Measurements from ENCODE around the gene VEPH1. TPM values are rescaled to one million over a fixed set of nuclear protein-coding genes. Genes with fewer than 3 reads are reported as not detected.

Gene VEPH1
- total RNA-seq, 1 donor from 2014 or later = 10.8 TPM

DNA sequence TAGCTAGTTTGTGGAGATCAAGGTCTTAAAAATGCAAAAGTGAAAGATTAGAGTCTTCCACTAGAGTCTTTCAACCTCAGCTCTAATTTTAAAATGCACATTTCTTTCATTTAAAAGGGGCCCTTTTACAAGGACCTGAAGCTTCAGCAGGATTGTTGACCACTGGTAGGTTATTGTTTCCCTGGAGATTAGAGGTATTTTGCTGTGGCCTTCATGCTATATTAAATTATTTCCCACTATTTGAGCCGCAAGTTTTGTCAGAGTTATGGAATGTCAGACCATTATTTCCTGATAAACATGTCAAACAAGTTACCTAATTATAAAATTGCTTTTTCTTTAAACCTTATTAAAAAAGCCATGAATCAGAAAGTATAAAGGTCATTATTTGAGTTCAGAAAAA is 240.2 kb downstream of the VEPH1 start:
- DNase-seq (ENCODE audit: low spot score) = no peak

DNA sequence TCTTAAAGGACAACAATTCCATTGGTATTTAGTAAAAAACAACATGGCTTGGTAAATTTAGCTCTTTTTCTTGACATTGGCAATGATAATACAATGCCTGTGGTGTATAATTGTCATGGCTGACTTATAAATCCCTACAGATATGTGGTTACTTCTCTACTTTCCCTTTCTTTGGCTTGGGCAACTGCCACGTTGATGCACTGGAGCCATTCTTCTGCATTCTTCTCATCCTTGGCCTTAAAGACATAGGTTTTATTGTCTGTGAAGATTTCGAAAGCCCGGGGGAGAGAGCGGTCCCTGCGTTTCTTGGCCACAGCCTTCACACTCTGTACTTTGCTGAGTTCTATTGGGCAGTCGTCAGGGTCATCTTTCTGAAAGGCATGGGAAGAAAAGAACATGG is 242.2 kb downstream of the VEPH1 start:
- DNase-seq (ENCODE audit: low spot score) = no peak

GRCh38 chr3:157259825-157260224 is 243.4 kb downstream of the VEPH1 start:
- no peak for DNase-seq (ENCODE audit: low spot score)

DNA sequence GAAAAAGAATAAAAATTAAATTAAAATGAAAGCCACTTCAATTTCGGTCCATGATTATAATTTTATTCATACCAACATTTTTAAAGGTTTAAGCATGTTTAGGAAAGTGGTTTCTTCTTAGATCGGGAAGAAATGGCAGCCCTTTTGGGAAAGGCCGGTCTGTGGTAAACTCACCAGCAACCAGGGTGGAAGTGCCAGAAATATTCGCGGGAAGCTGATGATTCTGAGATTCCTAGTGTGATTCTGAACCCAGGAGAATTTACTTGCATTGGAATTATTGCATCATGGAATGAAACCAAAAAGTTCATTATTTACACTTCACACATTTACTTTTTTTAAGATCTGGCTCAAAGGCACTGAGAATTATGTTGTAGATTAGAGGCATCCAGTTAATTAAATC is 246.1 kb downstream of the VEPH1 start:
- DNase-seq (ENCODE audit: low spot score) = no peak

DNA sequence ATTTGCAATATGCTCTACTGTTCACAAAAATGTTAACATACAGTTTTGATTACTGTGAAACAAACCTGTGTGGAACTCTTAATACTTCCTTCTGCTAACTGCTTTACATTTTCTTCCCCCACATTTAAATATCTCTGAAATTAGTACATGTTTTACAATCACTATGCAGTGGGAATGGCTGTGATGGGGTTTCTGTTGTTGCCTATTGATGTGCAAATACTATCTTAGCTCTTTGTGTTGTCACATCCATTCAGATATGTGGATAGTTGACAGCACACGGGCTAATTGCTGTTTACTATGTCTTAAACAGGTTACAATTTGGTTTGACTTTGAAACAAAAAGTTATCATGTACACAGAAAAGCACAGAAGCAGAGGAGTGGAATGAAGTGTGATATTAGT is 247.4 kb downstream of the VEPH1 start:
- no peak for DNase-seq (ENCODE audit: low spot score)

DNA sequence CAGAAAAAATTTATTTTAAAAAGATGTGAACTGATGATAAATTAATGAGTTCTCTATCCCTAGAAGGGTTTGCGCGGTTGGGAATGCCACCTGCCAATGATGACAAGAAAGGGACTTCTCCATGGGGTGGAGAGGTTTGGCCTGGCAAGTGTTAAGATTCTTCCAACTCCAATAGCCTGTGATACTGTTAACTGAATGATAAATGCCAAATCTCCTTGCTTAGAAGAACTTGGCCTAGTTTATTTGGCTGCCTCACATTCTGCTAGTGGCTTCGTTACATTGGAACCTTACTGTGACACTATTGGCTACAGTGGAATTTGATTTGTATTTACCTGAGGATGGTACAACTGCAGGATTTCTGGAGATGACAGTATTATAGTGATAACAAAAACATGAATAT is 251.5 kb downstream of the VEPH1 start:
- DNase-seq (ENCODE audit: low spot score) = no peak

DNA sequence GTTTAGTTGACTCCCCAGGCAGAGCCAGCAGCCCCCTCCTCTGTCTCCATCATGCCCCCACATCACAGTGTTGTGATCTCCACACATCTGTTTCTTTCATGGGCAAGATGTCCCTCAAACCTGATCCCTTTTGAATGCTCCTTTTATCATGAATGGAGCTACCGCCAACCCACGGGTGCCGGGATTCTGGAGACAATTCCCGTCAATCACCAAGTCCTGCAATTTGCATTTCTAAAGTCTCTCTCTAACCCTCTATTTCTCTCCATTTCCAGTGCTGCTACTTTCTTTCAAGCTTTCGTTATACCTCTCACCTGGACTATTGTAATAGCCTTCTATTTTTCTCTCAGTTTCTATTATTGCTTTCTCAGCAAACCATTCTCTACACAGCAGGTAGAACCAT is 253.6 kb downstream of the VEPH1 start:
- DNase-seq (ENCODE audit: low spot score) = no peak

DNA sequence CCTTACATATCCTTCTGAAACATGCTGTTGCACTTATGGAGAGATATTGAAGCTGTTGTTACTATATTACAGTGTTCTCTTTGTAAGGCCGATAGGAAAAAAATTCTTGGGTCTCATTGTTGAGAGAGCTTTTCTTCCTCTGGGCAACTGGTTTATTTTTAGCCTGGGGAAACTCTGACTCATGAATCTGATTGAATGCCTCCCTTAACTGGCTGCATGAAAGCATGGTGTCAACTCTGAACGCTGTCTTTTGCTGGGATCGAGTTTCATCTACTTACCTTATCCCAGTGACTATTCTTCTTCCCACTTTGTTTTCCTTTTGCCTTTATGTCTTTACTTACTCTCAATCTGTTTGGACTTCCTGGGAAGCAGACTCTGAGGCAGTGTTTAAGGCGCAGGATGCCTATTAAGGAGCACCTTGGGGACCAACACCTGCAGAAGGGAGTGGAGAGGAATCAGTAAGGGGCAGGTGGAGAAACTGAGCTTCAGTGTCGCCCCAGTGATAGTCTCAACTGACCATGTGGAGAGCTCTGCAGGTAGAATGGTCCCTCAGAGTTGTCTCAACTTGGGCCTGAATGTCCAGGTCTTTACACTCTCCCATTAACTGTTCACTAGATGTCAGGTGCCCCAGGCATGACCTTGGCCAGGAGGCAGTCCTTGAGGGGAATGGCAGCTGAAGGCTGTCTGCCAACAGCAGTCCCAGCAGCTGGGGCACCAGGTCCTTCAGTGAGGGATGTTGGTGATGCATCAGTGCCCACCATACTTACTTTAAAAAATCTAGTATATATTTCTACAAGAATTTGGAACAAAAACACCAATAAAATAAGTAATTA is 254.4 kb downstream of the VEPH1 start:
- no peak for DNase-seq (ENCODE audit: low spot score)

- DNase-seq (ENCODE audit: low spot score) = no peak
Observed at GRCh38 chr3:157247391-157247790, 255.8 kb downstream of the VEPH1 start.

- DNase-seq (ENCODE audit: low spot score) = no peak
Observed at GRCh38 chr3:157242836-157243235, 260.4 kb downstream of the VEPH1 start.

GRCh38 chr3:157241599-157241998 is 261.6 kb downstream of the VEPH1 start:
- no peak for DNase-seq (ENCODE audit: low spot score)

- DNase-seq (ENCODE audit: low spot score) = no peak
Observed at GRCh38 chr3:157240408-157240807, 262.8 kb downstream of the VEPH1 start.

- DNase-seq (ENCODE audit: low spot score) = no peak
Observed at GRCh38 chr3:157239082-157239704, 264.0 kb downstream of the VEPH1 start.

DNA sequence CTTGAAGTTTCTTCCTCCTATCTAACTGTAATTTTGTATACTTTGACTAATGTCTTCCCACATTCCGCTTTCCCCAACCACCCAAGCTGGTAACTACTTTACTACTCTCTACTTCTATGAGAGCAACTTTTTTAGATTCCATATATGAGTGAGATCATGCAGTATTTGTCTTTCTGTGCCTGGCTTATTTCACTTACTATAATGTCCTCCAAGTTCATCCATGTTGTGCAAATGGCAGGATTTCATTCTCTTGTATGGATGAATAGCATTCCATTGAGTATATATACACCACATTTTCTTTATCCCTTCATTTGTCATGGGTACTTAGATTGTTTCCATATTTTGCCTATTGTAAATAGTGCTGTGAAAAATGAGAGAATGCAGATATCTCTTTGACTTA is 264.8 kb downstream of the VEPH1 start:
- no peak for DNase-seq (ENCODE audit: low spot score)

- DNase-seq (ENCODE audit: low spot score) = no peak
Observed at GRCh38 chr3:157237886-157238285, 265.3 kb downstream of the VEPH1 start.

- DNase-seq (ENCODE audit: low spot score) = no peak
Observed at GRCh38 chr3:157235291-157235690, 267.9 kb downstream of the VEPH1 start.

GRCh38 chr3:157233923-157234322 is 269.3 kb downstream of the VEPH1 start:
- DNase-seq (ENCODE audit: low spot score) = no peak

DNA sequence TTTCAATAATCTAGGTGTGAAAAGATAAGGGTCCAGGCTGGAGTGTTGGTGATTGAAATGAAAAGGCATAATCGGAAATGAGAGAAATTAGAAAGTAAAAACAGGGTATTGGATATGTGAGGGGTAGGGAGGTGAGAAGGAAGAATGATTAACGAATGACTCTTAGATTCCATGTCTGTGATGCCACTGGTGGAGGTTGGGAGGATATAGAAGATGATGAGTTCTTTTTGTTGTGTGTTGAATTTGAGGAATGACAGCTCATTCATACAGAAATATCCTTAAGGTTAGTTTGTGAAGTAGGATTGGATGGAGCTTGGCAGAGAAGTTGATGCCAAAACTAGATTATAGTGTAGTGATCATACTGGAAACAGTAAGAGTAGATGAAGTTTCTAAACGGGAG is 271.1 kb downstream of the VEPH1 start:
- DNase-seq (ENCODE audit: low spot score) = no peak

DNA sequence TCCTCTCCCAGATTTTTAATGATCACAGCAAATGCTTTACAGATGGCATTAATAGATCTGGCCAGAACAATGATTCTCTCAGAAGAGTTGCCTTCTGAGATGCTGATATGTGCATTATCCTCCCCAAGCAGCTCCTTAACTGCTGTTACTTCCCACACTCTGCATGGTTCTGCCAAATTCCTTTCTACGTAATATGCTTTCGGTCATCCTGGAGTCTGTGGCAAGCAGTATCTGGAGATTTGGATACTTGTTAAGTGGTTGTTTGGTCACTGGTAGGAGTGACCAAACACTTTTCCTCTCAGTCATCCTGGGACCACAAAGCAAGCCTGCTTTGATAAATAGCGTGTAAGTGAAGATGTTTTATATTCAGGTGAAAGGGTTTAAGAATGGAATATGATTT is 272.1 kb downstream of the VEPH1 start:
- DNase-seq (ENCODE audit: low spot score) = no peak

DNA sequence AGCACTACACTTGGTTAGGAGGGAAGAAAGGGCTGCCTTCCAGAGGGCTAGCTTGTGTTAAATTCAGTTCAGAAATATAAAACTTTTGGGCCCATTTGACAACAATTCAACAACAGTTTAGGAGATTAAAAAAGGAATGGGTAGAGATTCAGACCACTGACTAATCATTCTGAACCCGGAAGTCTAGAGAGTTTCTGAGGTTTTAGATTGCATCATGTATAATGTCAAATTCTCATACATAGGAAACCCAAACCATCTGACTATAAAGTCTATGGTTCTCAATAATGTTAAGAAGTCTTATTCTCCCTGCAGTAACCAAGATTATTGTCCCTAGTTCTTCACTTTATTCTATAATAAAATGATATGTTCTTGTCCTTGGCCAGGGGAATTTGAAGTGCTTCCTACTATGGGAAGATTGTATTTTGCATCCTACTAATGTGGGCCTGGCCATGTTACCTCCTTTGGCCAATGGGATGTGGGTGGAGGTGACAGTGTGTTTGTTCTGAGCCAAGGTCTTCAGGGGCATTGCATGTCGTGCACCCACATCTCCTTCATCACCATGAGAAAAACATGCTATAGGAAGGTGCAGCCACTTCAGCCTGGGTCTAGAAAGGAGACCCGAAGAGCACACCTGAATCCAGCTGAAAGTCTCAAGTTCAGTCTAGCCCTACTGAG is 276.9 kb downstream of the VEPH1 start:
- no peak for DNase-seq (ENCODE audit: low spot score)

- no peak for DNase-seq (ENCODE audit: low spot score)
Observed at GRCh38 chr3:157225001-157225400, 278.2 kb downstream of the VEPH1 start.

DNA sequence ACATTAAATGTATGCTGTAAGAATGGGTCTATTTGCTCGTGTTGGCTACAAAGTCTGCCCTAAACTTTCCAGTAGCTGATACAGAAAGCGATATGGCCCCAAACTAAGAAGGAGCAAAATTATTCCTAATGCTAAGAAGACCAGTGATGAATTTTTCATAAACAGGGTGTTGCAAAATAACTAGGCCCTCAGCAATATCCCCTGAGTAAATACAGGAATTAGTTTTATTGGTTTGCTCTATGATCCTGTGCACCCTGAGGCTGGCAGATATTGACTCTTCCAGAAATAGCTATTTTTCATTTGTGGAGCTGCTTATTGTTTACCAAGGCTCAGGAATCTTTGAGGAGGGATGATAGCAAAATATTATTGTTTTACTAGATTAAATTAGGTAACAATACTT is 282.3 kb downstream of the VEPH1 start:
- DNase-seq (ENCODE audit: low spot score) = no peak

GRCh38 chr3:157220211-157220610 is 283.0 kb downstream of the VEPH1 start:
- DNase-seq (ENCODE audit: low spot score) = no peak

Data from ureter (tissue), 1 donor.